Measurements from ENCODE around the gene GPR151.
"Not testable (repeated sequence)": the region's sequence is repeated elsewhere in the genome, so short reads cannot be mapped to it uniquely, and the experiment has no call there.

GRCh38 chr5:146556884-146557283, 40.9 kb upstream of the GPR151 start:
- TF ChIP-seq YY1 (IDR thresholded peaks at IDR 0.05); GABPA (IDR thresholded peaks at IDR 0.05 in 1 of 2, conservative IDR thresholded peaks at IDR 0.05 in 1 of 2); JUND (IDR thresholded peaks at IDR 0.05); CTCF (IDR thresholded peaks at IDR 0.05; ENCODE audit: low read depth, low read length, missing input control); MAX (IDR thresholded peaks at IDR 0.05); NR2F2 (IDR thresholded peaks at IDR 0.05); SP1 (IDR thresholded peaks at IDR 0.05); FOXA1 (IDR thresholded peaks at IDR 0.05); TAF1 (conservative IDR thresholded peaks at IDR 0.05); RAD21 (IDR thresholded peaks at IDR 0.05); EGR1 (IDR thresholded peaks at IDR 0.05; ENCODE audit: low read depth in 2 of 2): not testable (repeated sequence)

Data from liver (tissue), 3 donors.